Right cardiac atrium (tissue), 5 donors: ENCODE data around the gene SRXN1. TPM values are rescaled to one million over a fixed set of nuclear protein-coding genes. Genes with fewer than 3 reads are reported as not detected.
A peak's percentile ranks its signal among the peaks of the same experiment; 100 is the strongest.

Experiments used
- ATAC-seq, 2 donors: fragments of 200-7000 bp; cut with Tn5 transposase; one replicate each; pipeline versions ENCODE4 v1.8.0 to v1.9.1; 2020; ENCODE audit warnings: moderate library complexity in 2 of 2, mild to moderate bottlenecking in 1 of 2
- DNase-seq, 3 donors: peaks; one replicate each; pipeline ENCODE4 v3.0.0-alpha.2; 2020
- H3K27ac ChIP-seq: one replicate; pipeline ENCODE4 v1.5.1; 2013; ENCODE audit warnings: mild to moderate bottlenecking, low read length, control low read depth, moderate library complexity
- H3K27me3 ChIP-seq: one replicate; pipeline ENCODE4 v1.6.1; 2013; ENCODE audit not compliant: control insufficient read depth, insufficient read depth
- H3K4me1 ChIP-seq: one replicate; pipeline ENCODE4 v1.6.1; 2013; ENCODE audit warnings: low read length; ENCODE audit not compliant: control insufficient read depth, insufficient read depth
- H3K4me3 ChIP-seq: one replicate; pipeline ENCODE4 v1.5.1; 2013; ENCODE audit warnings: low read length, control low read depth
- H3K9me3 ChIP-seq: one replicate; pipeline ENCODE4 v1.6.1; 2013; ENCODE audit warnings: low read length; ENCODE audit not compliant: control insufficient read depth
- WGBS: extraction: QIAGEN DNeasy Blood & Tissue Kit; methylation state at CpG from one replicate; pipeline ENCODE4 v1.1.7; 2013; 5-methylcytosine and 5-hydroxymethylcytosine counted together
- intact Hi-C, 4 donors: fragments of 100-400 bp; cut with DNase I; formaldehyde crosslinking; loops; one replicate each; pipeline versions ENCODE4 v1.11.0 to v1.14.0; 2022 to 2023
- polyA plus RNA-seq: library from polyadenylated mRNA; stranded (reverse); fragments of 200-250 nt; gene quantifications from one replicate; pipeline ENCODE4 v1.2.3, GENCODE V29; 2013
- total RNA-seq, 4 donors: library from RNA; stranded (reverse); fragmentation: NEBNext Ultra II Directional; extraction: Animal tissue kit (Norgen Biotek cat#: 25700); gene quantifications; one replicate each; pipeline ENCODE4 v1.2.1, GENCODE V29; 2021
- donor health status: healthy with polysubstance abuse.
- donor health status: DM: no; HTN: yes; CAD: no.
- donor health status: DM: no; HTN: no; CAD: no.
- donor health status: DM: no; HTN: yes; CAD: no; lungs with severe emphysema.
- donor health status: DM: yes; HTN: yes; CAD: no.

The SRXN1 gene
- total and polyA plus RNA-seq, 5 donors, result 23.9 to 50.2 (median 41.7) TPM

DNA sequence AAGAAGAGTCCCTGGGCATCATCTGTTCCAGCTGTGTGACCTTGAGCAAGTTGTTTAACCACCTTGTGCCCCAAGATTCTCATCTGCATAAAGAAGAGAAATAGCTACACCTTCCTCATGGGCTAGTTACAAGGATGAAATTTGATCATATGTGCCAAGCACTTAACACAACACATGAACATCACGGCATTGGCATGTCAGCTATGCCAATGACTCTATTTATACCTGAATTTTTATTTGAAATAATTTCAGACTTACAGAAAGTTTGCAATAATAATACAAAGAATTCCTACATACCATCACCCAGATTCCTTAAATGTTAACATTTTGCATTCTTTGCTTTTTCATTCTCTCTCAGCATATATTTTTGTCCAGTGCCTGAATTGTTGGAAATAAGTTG lies 21.9 kb downstream of the SRXN1 start:
- H3K4me3 ChIP-seq, result no peak overlapping the region
- intact Hi-C loops, result no loop called here
- H3K27me3 ChIP-seq, result no peaks in the 10 kb centered on the region
- H3K27ac ChIP-seq, result no peak overlapping the region
- H3K9me3 ChIP-seq, result no peaks in the 10 kb centered on the region
- DNase-seq (no peak), ATAC-seq (no peak)
- 24% methylated on average over 1 of the region's 1 CpG for WGBS
- H3K4me1 ChIP-seq, result no peaks in the 10 kb centered on the region

DNA sequence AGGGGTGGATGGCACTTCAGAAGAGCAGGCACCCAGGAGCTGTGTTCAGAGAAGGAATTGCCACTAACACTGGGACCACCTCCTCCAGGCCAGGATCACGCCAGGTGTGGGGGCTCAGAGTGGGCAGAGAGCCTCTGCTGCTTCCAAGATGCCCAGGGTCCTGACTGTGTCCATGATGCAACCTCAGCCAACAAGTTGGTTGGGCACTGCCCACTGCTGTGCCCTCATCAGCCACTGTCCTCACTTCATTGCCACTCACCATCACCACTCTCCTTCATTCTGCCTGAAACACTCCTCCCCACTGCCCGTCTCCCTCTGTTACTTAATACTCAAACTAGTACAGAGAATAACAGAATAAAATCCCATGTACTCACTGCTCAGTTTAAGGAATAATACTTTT lies 26.4 kb downstream of the SRXN1 start:
- intact Hi-C loops, result no loop called here
- Histone ChIP-seq H3K9me3 (no peaks in the 10 kb centered on the region), H3K4me1 (no peaks in the 10 kb centered on the region), H3K27me3 (no peaks in the 10 kb centered on the region), H3K4me3 (no peak overlapping the region), H3K27ac (no peak overlapping the region)
- ATAC-seq, result no peak
- 82% methylated on average over 2 of the region's 2 CpGs for WGBS
- DNase-seq, result no peak

DNA sequence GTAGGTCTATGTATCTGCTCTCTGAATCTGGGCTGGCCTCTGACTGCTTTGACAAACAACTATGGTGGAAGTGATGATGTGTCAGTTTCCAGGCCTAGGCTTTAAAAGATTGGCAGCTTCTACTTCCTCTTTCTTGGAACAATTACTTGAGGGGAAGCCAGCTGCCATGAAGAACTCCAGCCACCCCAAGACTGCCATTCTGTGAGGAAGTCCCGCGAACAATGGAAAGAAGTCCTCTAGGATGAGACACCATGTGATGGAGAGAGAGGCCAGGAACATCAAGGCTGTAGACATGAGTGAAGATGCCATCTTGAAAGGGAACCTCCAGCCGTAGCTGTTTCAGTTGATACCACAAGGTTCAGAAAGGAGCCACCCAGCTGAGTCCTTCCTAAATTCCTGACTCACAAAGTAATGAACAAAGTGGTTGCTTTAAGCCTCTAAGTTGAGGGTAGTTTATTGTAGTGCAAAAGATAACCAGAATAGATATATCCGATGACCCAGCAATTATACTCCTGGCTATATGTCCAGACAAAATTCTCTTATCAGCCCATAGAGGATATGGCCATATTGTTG lies 27.6 kb downstream of the SRXN1 start:
- no peak overlapping the region for H3K27ac ChIP-seq
- intact Hi-C loops, result no loop called here
- no peaks in the 10 kb centered on the region for H3K4me1 ChIP-seq
- no peak overlapping the region for H3K4me3 ChIP-seq
- no peaks in the 10 kb centered on the region for H3K27me3 ChIP-seq
- no peaks in the 10 kb centered on the region for H3K9me3 ChIP-seq
- no peak for DNase-seq
- ATAC-seq, result peak in 1 of 2 donors; percentile 49
- 75% methylated on average over 4 of the region's 4 CpGs for WGBS

DNA sequence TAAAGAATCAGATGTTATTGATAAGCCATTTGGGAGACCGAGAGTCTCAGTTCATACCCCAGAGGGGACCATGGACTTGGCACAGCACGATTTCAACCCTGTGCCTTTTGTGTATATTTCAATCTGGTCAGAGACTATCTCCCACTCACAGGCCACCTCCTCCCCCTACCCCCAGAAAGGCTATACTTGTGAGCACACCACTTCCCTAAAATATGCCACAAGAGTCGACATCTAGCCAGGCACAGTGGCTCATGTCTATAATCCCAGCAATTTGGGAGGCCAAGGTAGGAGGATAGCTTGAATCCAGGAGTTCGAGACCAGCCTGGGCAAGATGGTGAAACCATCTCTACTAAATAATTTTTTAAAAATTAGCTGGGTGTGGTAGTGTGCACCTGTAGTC lies 29.3 kb downstream of the SRXN1 start:
- 80% methylated on average over 4 of the region's 4 CpGs for WGBS
- no peak for ATAC-seq
- Histone ChIP-seq H3K27ac (no peak overlapping the region), H3K4me1 (no peaks in the 10 kb centered on the region), H3K4me3 (no peak overlapping the region), H3K27me3 (no peaks in the 10 kb centered on the region), H3K9me3 (no peaks in the 10 kb centered on the region)
- intact Hi-C loops, result no loop called here
- no peak for DNase-seq

DNA sequence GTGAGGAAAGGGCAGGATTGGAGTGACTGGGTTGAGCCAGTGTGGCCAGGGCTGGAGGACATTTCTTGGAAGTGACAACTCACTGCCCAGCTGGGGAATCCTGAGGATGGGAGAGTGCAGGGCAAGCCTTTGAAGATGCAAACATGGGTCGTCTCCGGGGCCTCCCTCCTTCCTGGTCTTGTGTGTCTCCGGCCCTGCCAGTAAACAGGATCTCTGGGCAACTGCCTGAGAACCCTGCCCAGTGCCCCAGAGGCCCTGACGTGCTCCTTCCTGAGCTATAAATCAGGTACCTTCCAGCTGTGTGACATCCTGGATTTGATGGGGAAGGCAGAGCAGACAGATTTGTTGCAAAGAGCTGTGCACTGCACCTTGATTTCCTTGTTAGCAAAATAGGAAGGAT lies 30.0 kb downstream of the SRXN1 start:
- intact Hi-C loops, result no loop called here
- WGBS, result 27% methylated on average over 4 of the region's 4 CpGs
- Histone ChIP-seq H3K27me3 (no peaks in the 10 kb centered on the region), H3K4me3 (no peak overlapping the region), H3K4me1 (no peaks in the 10 kb centered on the region), H3K27ac (no peak overlapping the region), H3K9me3 (no peaks in the 10 kb centered on the region)
- no peak for ATAC-seq
- no peak for DNase-seq

DNA sequence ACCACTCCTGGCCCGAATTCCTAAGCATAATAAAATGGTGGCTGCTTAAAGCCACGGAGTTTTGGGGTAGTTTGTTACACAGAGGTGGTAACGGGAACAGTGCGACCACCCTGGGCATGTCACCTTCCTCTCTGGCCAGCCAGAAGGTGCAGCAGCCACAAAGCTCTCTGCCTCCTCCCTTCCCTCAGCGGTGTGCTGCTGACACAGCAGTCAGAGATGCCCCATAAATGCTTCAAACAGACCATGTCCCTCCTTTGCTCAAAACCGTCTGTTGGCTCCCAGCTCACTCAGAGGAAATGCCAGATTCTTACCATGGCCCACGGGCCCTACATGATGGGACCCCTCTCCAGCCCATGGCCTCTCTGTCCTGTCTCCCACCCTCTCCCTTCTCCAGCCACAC lies 30.8 kb downstream of the SRXN1 start:
- intact Hi-C loops, result no loop called here
- no peak overlapping the region for H3K27ac ChIP-seq
- ATAC-seq, result no peak
- H3K9me3 ChIP-seq, result no peaks in the 10 kb centered on the region
- H3K4me3 ChIP-seq, result no peak overlapping the region
- 87% methylated on average over 7 of the region's 7 CpGs for WGBS
- DNase-seq, result no peak
- no peaks in the 10 kb centered on the region for H3K4me1 ChIP-seq
- no peaks in the 10 kb centered on the region for H3K27me3 ChIP-seq

DNA sequence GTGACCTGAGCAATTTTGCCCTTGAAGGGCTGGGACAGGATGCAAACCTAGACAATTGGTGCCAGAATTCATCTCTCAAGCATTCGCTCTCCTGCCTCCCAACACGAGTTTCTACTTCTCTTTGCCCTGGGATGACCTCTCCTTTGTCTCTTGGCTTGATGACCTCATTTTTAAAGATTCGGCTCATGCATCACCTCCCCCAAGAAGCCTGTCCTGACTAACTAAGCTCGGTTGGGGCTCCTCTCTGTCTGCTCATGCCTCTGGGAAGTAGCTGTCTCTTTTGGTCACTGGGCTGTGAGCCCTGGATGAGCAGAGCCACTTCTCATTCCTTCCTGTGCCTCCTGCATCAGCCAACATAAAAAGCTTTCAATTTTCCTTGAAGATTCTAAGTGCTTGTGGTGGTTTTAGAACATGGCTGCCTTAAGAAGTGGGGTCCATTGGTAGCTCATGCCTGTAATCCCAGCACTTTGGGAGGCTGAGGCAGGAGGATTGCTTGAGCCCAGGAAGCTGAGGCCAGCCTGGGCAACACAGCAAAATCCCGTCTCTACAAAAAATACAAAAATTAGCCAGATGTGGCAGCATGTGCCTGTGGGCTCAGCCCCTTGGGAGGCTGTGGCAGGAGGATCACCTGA lies 31.8 kb downstream of the SRXN1 start:
- H3K27me3 ChIP-seq, result no peaks in the 10 kb centered on the region
- H3K9me3 ChIP-seq, result no peaks in the 10 kb centered on the region
- DNase-seq (no peak), ATAC-seq (peak in 1 of 2 donors; percentile 20)
- no peak overlapping the region for H3K27ac ChIP-seq
- H3K4me3 ChIP-seq, result no peak overlapping the region
- intact Hi-C loops, result no loop called here
- 49% methylated on average over 5 of the region's 5 CpGs for WGBS
- H3K4me1 ChIP-seq, result no peaks in the 10 kb centered on the region

DNA sequence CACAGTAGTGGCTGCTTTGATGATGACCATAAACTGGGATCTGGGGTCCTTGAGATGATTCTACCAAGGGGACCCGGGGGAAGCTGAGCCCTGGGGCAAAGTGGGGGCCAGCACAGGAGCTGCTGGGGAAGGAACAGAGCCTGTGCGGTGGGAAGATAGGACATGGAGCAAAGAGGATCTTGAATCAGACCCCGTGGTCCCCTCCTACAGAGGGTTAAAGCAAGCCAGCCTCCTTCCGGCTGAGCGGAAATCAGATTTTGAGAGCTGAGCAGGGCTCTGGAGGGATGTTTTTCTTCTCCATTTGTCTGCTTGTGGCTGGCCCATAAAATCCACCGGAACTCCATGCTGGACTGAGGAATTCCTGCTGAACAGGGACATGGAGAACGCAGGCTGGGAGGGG lies 32.8 kb downstream of the SRXN1 start:
- 36% methylated on average over 7 of the region's 7 CpGs for WGBS
- Histone ChIP-seq H3K4me3 (no peak overlapping the region), H3K27ac (no peak overlapping the region), H3K27me3 (no peaks in the 10 kb centered on the region), H3K4me1 (no peaks in the 10 kb centered on the region), H3K9me3 (no peaks in the 10 kb centered on the region)
- ATAC-seq, result no peak
- no peak for DNase-seq
- intact Hi-C loops, result no loop called here

DNA sequence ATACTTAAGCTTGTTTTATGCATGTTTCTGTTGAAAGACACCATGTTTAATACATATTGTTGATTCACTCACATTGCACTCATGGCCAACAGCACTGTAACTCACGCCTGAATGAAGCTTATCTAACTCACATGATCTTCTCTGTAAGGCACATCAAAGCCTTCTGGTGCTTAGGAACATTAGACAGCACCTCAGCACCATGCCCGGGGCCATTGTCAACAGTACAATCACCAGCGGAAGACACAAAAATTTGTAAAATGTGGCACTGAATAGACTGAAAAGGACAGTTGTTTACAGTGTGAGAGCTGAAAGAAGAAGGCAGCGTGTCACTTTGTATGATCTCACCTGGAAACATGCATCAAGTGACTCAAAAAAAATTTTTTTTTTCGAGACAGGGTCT lies 34.0 kb downstream of the SRXN1 start:
- no peaks in the 10 kb centered on the region for H3K9me3 ChIP-seq
- 69% methylated on average over 5 of the region's 5 CpGs for WGBS
- H3K4me1 ChIP-seq, result no peaks in the 10 kb centered on the region
- no peak overlapping the region for H3K4me3 ChIP-seq
- intact Hi-C loops, result no loop called here
- no peak overlapping the region for H3K27ac ChIP-seq
- DNase-seq, result no peak
- no peak for ATAC-seq
- no peaks in the 10 kb centered on the region for H3K27me3 ChIP-seq

DNA sequence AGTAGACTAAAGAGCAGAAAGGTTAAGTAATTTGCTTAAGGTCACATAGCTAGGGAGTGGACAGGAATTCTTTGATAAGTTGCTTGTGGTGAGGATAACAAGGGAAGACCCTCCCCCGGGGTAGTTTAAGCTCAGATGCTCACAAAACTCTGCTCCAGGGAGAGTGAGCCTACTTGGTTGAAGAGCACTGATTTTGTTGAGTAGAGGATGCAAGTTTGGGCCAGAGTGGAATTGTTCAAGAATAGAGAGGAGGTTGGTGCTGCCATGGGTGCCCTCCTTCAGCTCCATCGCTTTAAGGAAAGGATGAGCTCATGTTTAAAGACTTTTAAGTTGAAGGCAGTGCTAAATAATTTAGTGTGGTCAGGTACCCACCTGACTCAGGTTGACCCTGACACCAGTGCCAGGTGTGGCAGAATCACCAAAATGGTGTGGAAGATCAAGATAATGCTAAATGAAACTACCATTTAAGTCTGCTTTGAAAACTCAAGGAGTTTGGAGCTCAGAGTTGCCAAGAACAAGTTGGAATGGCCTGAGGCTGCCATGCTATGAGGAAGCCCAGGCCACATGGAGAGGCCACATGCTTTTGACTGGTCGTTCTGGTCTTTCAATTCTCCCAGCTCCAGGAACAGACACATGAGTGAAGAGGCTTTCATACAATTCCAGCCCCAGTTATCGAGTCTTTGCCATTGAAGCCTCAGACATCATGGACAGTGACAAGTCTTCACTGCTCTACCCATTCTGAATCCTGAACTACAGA lies 34.9 kb downstream of the SRXN1 start:
- Histone ChIP-seq H3K4me1 (no peaks in the 10 kb centered on the region), H3K27me3 (no peaks in the 10 kb centered on the region), H3K27ac (no peak overlapping the region), H3K4me3 (no peak overlapping the region), H3K9me3 (no peaks in the 10 kb centered on the region)
- no peak for ATAC-seq
- intact Hi-C loops, result no loop called here
- WGBS, result 86% methylated on average over 4 of the region's 4 CpGs
- no peak for DNase-seq

DNA sequence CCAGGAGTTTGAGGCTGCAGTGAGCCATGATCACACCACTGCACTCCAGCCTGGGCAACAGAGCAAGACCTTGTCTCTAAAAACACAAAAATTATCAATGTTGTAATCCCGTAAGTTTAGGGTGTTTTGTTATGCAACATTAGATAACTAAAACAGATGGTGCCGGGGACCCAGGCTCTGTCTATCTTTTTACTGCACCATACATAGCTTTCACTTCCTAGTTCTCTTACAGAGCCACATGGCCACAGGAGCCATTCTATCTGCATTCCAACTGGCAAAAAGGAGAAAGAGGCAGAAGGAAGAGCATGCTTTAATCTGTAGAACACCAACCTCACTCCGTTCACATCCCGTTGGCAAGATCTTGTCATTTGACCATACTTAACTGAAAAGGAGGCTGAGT lies 37.5 kb downstream of the SRXN1 start:
- 72% methylated on average over 4 of the region's 4 CpGs for WGBS
- Histone ChIP-seq H3K27me3 (no peaks in the 10 kb centered on the region), H3K4me1 (peaks cover 3% of the 10 kb centered on the region), H3K27ac (no peak overlapping the region), H3K4me3 (no peak overlapping the region), H3K9me3 (no peaks in the 10 kb centered on the region)
- intact Hi-C loops, result no loop called here
- DNase-seq (no peak), ATAC-seq (no peak)
